Stomach smooth muscle (tissue), 2 donors: ENCODE results near the gene CELF5.
"Not testable (repeated sequence)": the region's sequence is repeated elsewhere in the genome, so short reads cannot be mapped to it uniquely, and the experiment has no call there.

Experiments used
- H3K27ac ChIP-seq: one replicate; pipeline ENCODE4 v1.7.0; 2013; ENCODE audit warnings: mild to moderate bottlenecking, low read length, inconsistent platforms
- H3K27me3 ChIP-seq, 2 donors: one replicate each; pipeline ENCODE4 v1.7.0; 2013; ENCODE audit warnings: low read length in 2 of 2; ENCODE audit not compliant: insufficient read depth in 2 of 2, control insufficient read depth in 1 of 2
- H3K36me3 ChIP-seq, 2 donors: one replicate each; pipeline ENCODE4 v1.7.0; 2013; ENCODE audit warnings: low read length in 2 of 2; ENCODE audit not compliant: control insufficient read depth in 2 of 2, insufficient read depth in 2 of 2
- H3K4me1 ChIP-seq: one replicate; pipeline ENCODE4 v1.7.0; 2013; ENCODE audit warnings: low read length; ENCODE audit not compliant: control insufficient read depth, insufficient read depth
- H3K4me3 ChIP-seq, 2 donors: one replicate each; pipeline ENCODE4 v1.7.0; 2013; ENCODE audit warnings: low read length in 2 of 2
- H3K9ac ChIP-seq, 2 donors: one replicate each; pipeline ENCODE4 v1.7.0; 2013; ENCODE audit warnings: low read length in 2 of 2, mild to moderate bottlenecking in 1 of 2
- H3K9me3 ChIP-seq, 2 donors: one replicate each; pipeline ENCODE4 v1.7.0; 2013; ENCODE audit warnings: low read length in 2 of 2; ENCODE audit not compliant: control insufficient read depth in 2 of 2
- donor health status: healthy.
- donor health status: Pancreatic carcinoma.

The CELF5 gene

GRCh38 chr19:3285647-3286176 is 61.3 kb downstream of the CELF5 start:
- H3K27me3 ChIP-seq, result peaks cover 44 to 52% of the 10 kb centered on the region in 2 donors
- H3K27ac ChIP-seq, result no peak overlapping the region
- no peaks in the 10 kb centered on the region for H3K9me3 ChIP-seq
- H3K4me3 ChIP-seq, result no peak overlapping the region
- no peaks in the 10 kb centered on the region for H3K36me3 ChIP-seq
- H3K9ac ChIP-seq, result no peak overlapping the region
- H3K4me1 ChIP-seq, result peaks cover 6% of the 10 kb centered on the region

GRCh38 chr19:3287814-3288213 is 63.4 kb downstream of the CELF5 start:
- H3K27me3 ChIP-seq, result peaks cover 34 to 40% of the 10 kb centered on the region in 2 donors
- peaks cover 6% of the 10 kb centered on the region for H3K4me1 ChIP-seq
- no peaks in the 10 kb centered on the region for H3K36me3 ChIP-seq
- no peak overlapping the region for H3K4me3 ChIP-seq
- no peak overlapping the region for H3K27ac ChIP-seq
- H3K9ac ChIP-seq, result no peak overlapping the region
- no peaks in the 10 kb centered on the region for H3K9me3 ChIP-seq

- H3K9ac ChIP-seq, H3K4me3 ChIP-seq, H3K27ac ChIP-seq, H3K36me3 ChIP-seq, H3K4me1 ChIP-seq, H3K9me3 ChIP-seq: not testable (repeated sequence)
- H3K27me3 ChIP-seq, result peaks cover 36 to 40% of the 10 kb centered on the region in 2 donors
These were observed 64.0 kb downstream of the CELF5 start for GRCh38 chr19:3288437-3288836.

DNA sequence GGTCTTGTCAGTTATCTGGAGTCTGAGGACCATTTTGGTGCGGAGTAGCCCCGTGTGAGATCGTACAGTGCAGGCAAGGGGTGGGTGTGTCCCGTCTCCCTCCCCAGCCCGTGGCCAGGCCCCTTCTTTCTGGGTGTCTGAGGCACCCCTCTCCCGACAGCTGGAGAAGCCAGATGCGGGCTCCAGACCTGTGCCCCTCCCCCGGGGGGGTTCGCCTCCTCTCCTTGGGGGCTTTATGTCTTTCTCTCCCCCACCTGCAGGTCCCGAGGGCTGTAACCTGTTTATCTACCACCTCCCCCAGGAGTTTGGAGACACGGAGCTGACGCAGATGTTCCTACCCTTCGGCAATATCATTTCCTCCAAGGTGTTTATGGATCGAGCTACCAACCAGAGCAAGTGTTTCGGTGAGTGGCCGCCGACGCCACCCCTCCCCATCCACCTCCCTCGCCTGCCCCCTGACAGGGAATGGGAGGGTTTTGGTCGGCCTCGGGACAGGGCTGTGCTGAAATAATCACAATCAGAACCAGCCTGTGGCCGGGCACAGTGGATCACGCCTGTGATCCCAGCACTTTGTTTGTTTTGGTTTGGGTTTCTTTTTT is 65.6 kb downstream of the CELF5 start:
- Histone ChIP-seq H3K27me3 (peaks cover 24% of the 10 kb centered on the region in 2 donors), H3K9ac (no peak overlapping the region), H3K9me3 (no peaks in the 10 kb centered on the region), H3K36me3 (no peaks in the 10 kb centered on the region), H3K4me1 (peaks cover 1% of the 10 kb centered on the region), H3K27ac (no peak overlapping the region), H3K4me3 (no peak overlapping the region)

DNA sequence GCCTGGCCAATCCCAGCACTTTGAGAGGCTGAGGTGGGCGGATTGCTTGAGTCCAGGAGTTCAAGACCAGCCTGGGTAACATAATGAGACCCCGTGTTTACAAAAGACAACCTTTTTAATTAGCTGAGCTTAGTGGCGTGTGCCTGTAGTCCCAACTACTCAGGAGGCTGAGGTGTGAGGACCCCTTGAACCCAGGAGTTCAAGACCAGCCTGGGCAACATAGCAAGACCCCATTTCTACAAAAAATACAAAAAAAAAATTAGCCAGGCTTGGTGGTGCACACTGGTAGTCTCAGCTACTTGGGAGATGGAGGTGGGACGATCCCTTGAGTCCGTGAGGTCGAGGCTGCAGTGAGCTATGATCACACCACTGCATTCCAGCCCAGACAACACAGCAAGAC is 66.4 kb downstream of the CELF5 start:
- H3K36me3 ChIP-seq, H3K4me3 ChIP-seq, H3K4me1 ChIP-seq, H3K27ac ChIP-seq, H3K9me3 ChIP-seq, H3K9ac ChIP-seq: not testable (repeated sequence)
- peaks cover 24 to 26% of the 10 kb centered on the region in 2 donors for H3K27me3 ChIP-seq

DNA sequence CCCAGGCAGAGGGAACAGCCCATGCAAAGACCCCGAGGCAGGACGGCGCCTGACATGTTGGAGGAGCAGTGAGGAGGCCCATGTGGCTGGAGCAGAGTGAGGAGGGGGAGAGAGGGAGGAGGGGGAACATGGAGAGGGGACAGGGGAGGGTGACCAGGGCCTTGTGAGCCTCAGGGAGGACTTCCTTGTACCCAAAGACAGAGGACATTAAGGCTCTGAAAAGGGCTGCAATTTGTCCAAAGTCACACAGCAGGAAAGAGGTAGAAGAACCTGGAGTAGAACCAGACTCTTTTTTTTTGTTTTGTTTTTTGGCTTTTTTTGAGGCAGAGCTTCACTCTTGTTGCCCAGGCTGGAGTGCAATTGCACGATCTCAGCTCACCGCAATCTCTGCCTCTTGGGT is 67.2 kb downstream of the CELF5 start:
- Histone ChIP-seq H3K4me3 (no peak overlapping the region), H3K27ac (no peak overlapping the region), H3K36me3 (no peaks in the 10 kb centered on the region), H3K9me3 (no peaks in the 10 kb centered on the region), H3K4me1 (no peaks in the 10 kb centered on the region), H3K27me3 (peaks cover 20 to 22% of the 10 kb centered on the region in 2 donors), H3K9ac (no peak overlapping the region)

DNA sequence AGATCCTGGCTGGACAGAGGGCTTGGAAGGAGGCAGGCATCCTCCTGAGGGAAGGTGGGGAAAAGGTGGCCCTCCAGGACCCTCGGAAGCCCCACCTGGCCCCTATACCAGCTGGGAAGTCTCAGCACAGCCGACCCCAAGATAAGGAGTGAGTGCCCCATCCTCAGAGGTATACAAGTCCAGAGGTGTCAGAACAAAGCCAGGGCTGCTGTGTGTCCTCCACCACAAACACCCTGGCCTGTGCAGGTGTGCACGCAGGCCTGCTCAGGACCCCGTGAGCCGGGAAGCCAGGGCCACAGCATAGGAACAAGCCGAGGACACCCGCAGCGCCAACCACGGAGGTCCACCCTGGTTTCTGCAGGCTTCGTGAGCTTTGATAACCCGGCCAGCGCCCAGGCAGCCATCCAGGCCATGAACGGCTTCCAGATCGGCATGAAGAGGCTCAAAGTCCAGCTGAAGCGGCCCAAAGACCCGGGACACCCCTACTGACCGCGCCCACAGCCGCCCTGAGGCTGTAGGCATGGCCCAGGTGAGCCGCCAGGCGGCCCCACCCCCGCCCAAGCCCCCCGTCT is 68.6 kb downstream of the CELF5 start:
- Histone ChIP-seq H3K9me3 (no peaks in the 10 kb centered on the region), H3K9ac (no peak overlapping the region), H3K4me1 (no peaks in the 10 kb centered on the region), H3K27ac (no peak overlapping the region), H3K36me3 (no peaks in the 10 kb centered on the region), H3K4me3 (no peak overlapping the region), H3K27me3 (peaks cover 19 to 20% of the 10 kb centered on the region in 2 donors)

DNA sequence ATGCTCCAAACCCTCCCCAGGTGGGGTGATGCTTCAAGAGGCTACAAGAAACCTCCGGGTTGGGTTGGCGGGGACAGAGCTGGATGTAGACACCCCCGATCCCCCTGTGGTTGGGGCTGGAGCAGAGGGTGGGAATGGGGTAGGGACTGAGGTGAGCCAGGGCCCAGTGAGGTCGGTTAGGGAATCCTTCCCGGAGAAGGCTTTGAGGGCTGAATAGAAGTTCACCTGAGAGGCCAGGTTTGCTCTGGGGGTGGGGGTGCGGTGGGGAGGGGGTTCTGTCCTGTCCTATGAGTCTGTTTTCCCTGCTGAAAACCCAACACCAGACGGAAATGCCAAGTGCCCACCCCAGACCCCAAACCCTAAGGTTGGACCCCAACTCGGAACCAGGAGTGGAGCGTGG is 69.1 kb downstream of the CELF5 start:
- Histone ChIP-seq H3K4me1 (no peaks in the 10 kb centered on the region), H3K9me3 (no peaks in the 10 kb centered on the region), H3K27me3 (peaks cover 18 to 20% of the 10 kb centered on the region in 2 donors), H3K9ac (no peak overlapping the region), H3K36me3 (no peaks in the 10 kb centered on the region), H3K27ac (no peak overlapping the region), H3K4me3 (no peak overlapping the region)

DNA sequence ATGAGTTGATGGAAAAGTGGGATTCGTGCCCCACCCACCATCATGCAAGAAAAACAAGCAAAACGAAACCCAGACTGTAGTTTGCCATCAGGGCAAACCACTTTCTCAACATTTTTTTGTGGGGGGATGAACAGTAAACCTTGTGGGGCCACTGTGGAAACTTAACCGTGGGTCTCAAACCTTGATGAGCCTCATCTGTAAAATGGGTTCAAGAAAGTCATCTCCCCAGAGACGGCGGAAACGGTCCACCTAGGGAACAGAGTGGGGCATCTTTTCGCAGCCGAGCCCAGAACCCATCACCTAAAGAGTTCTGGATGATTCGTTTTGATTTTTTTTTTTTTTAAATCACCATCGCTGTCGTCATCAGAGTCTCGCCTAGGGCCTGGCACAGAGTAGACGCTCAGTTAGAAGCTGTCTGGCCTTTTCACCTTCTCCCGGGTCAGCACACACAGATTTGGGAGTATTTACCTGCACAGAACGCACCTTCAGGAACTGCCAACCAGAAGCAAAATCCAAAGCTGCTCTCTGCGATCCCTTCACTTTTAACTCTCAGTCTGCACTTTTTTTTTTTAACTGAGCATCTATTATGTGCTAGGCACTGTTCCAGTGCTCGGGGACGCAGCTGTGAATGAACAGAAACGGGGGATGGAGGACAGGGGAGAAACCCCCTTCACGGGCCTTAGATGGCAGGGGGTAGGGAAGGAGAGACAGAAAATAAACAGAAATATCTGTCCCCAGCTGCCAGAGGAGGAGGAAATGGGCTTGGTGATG is 69.8 kb downstream of the CELF5 start:
- Histone ChIP-seq H3K4me1 (no peaks in the 10 kb centered on the region), H3K27me3 (peaks cover 18 to 20% of the 10 kb centered on the region in 2 donors), H3K9me3 (no peaks in the 10 kb centered on the region), H3K9ac (no peak overlapping the region), H3K36me3 (no peaks in the 10 kb centered on the region), H3K4me3 (no peak overlapping the region), H3K27ac (no peak overlapping the region)

DNA sequence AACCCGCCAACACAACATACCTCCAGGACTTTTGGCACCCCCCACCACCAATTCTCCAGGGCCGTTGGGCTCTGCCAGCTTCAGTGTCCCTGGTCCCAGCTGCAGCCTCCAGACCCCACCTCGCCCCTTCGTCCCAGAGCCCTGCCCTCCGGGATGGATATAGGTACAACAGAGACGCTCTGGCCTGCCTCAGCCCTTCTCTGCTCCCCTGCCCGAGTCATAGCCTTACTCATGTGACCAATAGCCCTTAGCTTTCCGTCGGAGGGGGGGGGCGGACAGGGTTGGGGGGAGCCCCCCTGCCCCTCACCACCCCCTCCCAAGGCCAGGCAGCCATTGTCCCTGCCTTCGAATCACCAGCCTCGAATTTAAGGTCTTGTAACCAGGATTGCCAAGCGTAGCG is 71.1 kb downstream of the CELF5 start:
- peaks cover 14 to 15% of the 10 kb centered on the region in 2 donors for H3K27me3 ChIP-seq
- H3K4me1 ChIP-seq, result no peaks in the 10 kb centered on the region
- no peak overlapping the region for H3K4me3 ChIP-seq
- no peaks in the 10 kb centered on the region for H3K9me3 ChIP-seq
- H3K36me3 ChIP-seq, result no peaks in the 10 kb centered on the region
- H3K27ac ChIP-seq, result no peak overlapping the region
- no peak overlapping the region for H3K9ac ChIP-seq

GRCh38 chr19:3296034-3296433 is 71.6 kb downstream of the CELF5 start:
- Histone ChIP-seq H3K27ac (no peak overlapping the region), H3K36me3 (no peaks in the 10 kb centered on the region), H3K9me3 (no peaks in the 10 kb centered on the region), H3K27me3 (peaks cover 9 to 15% of the 10 kb centered on the region in 2 donors), H3K4me3 (no peak overlapping the region), H3K4me1 (no peaks in the 10 kb centered on the region), H3K9ac (no peak overlapping the region)
